Measurements from ENCODE around the gene RRP8.

Gene RRP8

GRCh38 chr11:6632116-6633073, 29.0 kb upstream of the RRP8 start:
- DNase-seq = no peak

DNA sequence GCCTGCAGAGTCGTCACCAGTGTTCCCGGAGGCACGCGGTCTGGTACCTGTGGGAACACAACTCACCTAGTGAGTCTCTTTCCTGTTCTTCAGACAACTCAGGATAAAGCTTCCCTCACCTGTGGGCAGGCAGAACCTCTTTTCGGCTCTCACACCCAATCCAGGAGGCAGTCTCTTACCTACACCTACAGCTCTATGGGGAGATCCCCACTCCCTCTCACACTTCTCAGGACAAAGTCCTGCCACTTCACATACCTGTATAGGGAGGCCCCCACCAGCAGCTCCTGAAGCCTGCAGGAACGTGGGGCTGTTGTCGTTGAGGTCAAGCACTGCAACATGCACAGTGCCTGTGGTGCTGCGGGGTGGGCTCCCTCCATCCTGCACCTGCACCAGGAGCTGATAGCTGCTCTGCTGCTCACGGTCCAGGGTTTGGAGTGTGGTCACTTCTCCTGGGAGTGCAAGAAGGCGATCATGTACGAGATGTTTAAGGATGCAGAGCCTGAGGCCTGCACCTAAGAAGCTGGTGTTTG, 28.0 kb upstream of the RRP8 start:
- no peak for DNase-seq

- DNase-seq = no peak
Observed at GRCh38 chr11:6630632-6631291, 27.3 kb upstream of the RRP8 start.

DNA sequence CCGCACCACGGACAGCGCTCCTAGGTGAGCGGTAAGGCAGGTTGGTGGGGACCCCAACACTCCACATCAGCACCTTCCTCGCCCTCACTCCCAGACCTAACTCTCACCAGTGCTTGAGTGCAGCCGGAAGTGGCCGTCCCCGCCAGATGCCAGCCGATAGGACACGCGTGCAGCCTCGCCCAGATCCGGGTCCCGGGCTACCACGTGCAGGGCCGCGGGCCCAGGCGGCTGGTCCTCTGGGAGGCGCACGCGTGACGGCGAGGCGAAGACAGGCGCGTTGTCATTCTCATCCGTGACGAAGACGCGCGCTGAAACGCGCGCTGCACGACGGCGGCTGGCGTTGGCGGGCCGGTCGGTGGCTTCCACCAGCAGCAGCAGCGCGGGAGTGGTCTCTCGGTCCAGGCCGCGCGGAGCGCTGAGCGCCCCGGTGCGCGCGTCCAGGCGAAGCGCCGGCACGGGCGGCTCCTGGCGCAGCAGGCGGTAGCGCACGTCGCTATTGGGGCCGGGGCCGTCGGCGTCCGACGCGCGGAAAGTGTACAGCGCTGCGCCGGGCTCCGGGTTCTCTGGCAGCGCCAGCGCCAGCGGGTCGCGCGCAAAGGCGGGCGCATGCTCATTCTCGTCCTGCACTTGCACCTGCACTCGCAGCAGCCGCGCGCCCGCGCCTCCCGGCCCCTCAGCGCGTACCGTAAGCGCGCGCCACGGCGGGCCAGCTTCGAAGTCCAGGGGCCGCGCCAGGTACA, 26.6 kb upstream of the RRP8 start:
- DNase-seq = no peak

- no peak for DNase-seq
Observed at GRCh38 chr11:6629573-6629891, 26.1 kb upstream of the RRP8 start.

GRCh38 chr11:6628526-6628925, 25.1 kb upstream of the RRP8 start:
- DNase-seq = no peak

GRCh38 chr11:6627762-6628241, 24.4 kb upstream of the RRP8 start:
- no peak for DNase-seq

DNA sequence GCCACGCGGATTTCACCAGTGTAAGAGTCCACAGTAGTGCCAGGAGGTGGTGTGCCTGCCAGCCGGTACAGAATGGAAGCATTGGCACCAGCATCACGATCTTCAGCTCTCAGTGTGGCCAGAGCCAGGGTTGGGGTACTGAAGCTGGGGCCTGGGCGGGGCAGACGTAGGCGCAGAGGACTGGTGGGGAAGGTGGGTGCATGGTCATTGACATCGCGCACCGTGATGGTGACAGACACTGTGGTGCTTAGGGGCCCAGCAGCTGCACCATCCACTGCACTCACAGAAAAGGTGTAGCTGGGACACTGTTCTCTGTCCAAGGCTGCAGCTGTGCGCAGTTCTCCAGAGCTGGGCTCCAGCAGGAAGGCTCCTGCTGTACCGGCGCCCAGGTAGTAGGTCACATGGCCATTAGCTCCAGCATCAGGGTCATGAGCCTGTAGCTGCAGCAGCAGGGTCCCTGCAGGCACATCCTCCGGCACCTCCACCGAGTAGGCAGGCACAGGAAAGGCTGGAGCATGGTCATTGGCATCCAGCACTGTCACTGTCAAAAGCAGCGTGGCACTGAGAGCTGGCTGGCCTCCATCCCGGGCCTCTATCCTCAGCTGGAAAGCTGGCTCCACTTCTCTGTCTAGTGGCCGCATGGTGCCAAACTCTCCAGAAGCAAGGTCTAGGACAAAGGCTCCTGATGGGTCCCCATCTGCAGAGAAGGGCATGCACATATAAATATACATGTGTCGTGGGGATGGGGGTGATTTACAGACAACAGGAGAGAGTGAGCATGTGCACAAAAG, 23.8 kb upstream of the RRP8 start:
- no peak for DNase-seq

GRCh38 chr11:6625832-6626420, 22.5 kb upstream of the RRP8 start:
- DNase-seq = no peak

DNA sequence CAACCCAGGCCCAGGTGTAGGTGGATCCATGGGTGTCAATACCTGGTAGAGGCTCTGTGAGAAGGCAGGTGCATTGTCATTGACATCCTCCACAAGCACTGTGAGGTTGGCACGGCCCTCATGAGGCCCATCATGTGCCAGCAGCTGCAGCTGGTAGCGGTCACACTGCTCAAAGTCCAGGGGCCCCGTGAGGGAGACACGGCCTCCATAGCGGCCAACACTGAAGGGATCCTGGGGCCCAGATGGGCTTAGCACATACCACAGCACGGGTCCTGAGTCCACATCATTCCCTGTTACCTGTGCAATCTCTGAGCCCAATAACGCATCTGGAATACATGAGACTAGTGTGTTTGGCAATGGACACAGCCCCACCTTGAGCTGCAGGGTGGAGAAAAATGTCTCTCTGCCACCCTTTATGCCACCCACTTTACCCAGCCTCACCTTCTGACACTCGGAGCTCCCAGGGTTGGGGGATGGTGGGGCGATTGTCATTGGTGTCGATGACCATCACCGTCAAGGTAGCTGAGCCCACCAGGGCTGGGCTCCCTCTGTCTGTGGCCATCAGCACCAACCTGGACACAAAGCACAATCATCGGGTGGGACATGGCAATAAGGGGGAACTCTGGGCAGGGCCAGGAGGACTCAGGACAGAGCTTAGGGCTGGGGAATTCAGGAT, 21.9 kb upstream of the RRP8 start:
- no peak for DNase-seq

DNA sequence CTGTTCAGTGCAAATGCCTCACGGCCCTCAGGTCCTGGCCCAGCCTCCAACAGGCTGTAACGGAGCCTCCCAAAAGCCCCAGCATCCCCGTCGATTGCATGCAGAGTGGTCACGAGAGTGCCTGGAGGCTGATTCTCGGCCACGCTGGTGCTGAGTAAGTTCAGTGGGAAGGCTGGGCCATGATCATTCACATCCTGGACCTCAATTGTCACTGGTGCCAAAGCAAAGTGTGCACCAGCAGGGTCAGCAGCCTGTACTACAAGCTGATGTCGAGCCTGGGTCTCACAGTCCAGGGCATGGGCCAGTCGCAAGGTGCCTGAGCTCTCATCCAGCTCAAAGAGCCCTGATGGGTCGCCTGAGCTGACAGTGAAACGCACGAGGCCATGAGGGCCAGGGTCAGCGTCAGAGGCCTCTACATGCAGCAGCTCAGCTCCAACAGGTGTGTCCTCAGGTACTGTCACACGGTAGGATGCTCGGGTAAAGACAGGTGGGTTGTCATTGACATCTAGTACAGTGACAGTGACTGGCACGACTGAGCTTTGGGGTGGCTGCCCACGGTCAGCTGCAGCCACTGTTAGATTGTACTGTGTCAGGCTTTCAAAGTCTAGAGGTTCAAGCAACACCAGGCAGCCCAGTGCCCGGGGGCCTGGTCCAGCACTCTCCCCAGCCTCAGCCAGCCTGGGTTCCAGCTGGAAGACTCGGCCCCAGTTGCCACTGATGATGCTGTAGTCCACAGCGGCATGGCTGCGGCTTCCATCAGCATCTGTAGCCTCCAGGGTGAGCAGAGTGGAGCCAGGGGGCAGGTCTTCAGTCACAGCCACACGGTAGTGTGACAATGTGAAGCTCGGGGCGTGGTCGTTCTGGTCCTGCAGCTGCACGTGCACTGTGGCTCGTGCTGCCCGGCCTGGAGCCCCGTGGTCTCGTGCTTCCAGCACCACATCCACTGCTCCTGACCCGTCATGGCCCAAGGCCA, 20.3 kb upstream of the RRP8 start:
- DNase-seq = no peak

- no peak for DNase-seq
Observed at GRCh38 chr11:6622261-6623171, 19.1 kb upstream of the RRP8 start.

GRCh38 chr11:6621711-6622211, 18.3 kb upstream of the RRP8 start:
- DNase-seq = no peak

DNA sequence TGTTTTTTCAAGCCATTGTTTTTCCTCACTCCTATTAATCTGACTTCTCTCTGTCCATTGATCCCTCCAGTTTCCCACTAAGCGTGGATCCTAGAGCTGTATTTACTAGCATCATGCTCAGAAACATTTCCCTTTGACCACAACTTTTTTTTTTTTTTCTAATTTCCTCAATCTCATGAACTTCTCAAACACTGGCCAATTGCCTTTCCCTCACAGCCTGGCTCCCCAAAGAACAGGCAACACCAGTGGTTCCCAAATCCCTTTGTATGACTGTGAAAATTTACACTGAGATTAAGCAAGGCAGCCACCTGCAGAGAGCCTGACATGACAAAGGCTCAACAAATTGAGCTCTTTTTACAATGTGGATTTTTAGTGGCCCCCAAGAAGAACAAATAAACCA, 17.2 kb upstream of the RRP8 start:
- no peak for DNase-seq

DNA sequence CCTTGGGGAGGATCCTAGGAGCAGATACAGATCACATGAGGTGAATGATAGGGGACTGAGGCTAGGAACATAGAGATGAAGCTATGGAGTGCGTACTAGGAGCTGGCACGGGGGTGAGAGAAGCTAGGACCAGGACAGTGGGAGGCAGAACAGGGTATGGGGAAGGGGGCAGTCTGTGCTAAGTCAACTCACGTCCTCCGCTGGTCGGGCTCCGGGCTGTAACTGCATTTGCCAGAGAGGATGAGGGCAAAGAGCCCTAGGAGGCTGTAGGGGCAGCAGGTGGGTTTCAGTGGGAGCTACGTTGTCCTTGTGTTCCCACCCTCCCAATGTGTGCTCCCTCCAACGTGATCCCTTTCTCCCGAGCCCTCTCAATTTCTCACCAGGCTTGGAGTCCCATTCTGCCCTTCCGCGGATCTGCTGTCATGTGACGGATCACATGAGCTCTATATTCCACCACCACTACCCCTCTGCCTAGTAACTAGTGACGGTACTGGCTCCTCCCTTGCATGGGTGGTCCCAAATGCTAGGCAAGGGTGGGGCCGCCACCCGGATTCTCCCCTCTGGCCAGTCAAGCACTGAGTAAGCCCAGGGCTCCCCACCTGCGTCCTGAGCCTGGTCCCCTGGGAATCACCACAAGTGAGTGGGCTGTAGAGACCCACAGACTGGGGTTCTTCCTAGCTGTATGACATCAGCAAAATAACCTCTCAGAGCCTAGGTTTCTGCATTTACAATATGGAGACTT, 15.8 kb upstream of the RRP8 start, which contains the start of gene TPP1:
TPP1 (minus strand) TSS at position 419 of the 742 bp plus-strand sequence; CDS start at position 397, 22 bp downstream.
- peak; percentile 97 for DNase-seq

DNA sequence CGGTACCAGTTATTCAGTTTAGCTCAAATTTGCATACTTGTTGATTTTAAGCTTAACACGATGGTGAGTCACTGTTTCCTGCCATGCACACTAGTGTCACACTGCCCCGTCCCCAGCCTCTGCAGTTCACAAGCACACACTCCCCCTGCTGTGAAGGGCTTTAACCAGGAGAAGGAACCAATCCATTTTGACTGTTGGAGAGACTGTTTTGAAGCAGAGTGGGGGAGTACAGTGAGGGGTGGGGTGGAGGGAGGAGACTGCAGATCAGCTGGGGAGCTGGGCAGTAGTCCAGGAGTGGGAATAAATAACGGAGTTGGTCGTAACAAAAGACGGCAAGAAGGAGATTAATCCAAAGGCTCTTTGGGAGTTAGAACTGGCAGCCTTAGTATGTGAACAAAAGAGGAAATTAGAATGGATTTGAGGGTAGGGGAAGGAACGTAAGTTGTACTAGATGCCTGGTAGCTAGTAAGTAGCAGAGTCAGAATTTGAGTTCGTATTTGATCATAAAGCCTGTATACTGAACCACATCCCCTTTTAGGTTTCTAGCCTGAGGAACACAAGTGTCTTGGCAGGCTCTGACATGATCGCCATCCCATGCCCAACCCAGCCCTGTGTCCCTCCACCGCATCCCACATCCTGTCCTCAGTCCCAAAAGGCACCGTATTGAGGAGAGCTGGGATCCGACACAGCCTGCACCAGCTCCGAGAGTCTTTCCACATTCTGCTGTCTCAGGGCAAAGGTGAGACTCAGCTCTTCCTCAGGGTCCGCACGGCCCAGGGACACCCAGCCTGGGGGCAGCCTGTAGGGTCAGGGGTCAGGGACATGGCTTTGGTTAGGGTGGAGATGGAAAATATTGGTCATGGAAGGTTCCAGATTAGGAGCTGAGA, 14.9 kb upstream of the RRP8 start:
- DNase-seq = peak; percentile 93

DNA sequence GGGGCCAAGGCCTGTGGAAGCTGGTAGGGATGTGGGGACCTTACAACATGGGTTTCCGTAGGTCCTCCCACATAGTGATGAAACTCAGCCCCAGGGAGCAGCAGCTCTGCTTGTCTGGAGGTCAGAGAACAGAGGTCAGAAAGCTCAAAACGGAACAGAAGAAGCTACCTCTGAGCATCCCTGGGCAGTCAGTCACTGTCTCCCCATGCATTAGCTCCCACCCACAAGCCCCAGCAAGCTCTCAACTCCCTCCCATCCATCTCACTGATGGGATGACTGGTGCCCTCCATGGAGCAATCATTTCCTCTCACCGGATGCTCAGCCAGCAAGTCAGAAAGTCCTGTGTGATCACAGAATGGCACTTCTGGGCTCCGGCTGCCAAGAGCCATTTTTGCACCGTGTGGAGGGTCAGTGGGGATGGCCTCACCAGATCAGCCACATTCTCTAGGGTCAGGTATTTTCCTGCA, 13.9 kb upstream of the RRP8 start:
- DNase-seq = peak; percentile 84
